ENCODE measurements around the gene JOSD2. TPM values are rescaled to one million over a fixed set of nuclear protein-coding genes. Genes with fewer than 3 reads are reported as not detected.
A peak's percentile ranks its signal among the peaks of the same experiment; 100 is the strongest.

JOSD2 gene
- total RNA-seq, 1 experiment from 2014 or later, result 27.9 TPM

- H3K36me3 Mint-ChIP-seq (ENCODE audit: insufficient read depth, unreplicated experiment), result peaks cover 12% of the 10 kb centered on the region
Observed at GRCh38 chr19:50510121-50510670, 795 bp downstream of the JOSD2 start.

DNA sequence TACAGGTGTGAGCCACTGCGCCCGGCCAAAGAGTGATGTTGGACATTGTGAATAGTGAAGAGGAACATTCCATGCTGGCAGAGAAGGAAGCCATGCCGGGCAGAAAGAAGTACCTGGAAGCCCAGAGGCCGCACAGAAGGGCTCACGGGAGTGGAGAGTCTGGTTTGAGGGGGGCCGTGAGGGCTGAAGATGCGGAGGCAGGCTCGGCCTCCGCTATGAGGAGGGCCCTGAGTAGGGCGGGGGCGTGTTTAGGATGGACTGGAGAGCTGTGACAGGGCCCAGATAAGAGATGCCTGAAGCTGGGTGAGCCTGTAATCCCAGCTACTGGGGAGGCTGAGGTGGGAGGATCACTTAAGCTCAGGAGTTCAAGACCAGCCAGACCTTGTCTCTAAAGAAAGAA is 1.6 kb downstream of the JOSD2 start:
- TF ChIP-seq, protein P1, sequence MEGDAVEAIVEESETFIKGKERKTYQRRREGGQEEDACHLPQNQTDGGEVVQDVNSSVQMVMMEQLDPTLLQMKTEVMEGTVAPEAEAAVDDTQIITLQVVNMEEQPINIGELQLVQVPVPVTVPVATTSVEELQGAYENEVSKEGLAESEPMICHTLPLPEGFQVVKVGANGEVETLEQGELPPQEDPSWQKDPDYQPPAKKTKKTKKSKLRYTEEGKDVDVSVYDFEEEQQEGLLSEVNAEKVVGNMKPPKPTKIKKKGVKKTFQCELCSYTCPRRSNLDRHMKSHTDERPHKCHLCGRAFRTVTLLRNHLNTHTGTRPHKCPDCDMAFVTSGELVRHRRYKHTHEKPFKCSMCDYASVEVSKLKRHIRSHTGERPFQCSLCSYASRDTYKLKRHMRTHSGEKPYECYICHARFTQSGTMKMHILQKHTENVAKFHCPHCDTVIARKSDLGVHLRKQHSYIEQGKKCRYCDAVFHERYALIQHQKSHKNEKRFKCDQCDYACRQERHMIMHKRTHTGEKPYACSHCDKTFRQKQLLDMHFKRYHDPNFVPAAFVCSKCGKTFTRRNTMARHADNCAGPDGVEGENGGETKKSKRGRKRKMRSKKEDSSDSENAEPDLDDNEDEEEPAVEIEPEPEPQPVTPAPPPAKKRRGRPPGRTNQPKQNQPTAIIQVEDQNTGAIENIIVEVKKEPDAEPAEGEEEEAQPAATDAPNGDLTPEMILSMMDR (IDR thresholded peaks at IDR 0.05; ENCODE audit: insufficient read depth in 1 of 2, low read depth in 1 of 2, low read length in 1 of 2, severe bottlenecking in 1 of 2, unreplicated experiment in 1 of 2), result no peak
- Histone ChIP-seq H3K4me3 (ENCODE audit: low read depth, low read length) (no peak overlapping the region), H3K9me3 (no peaks in the 10 kb centered on the region), H3K36me3 (ENCODE audit: control insufficient read depth, insufficient read depth, low read length) (no peaks in the 10 kb centered on the region), H3K27me3 (replicated peaks; ENCODE audit: control insufficient read depth, insufficient read depth, low read length) (no peaks in the 10 kb centered on the region), H3K4me1 (peaks cover 4% of the 10 kb centered on the region; the same call in 1 of the 2 replicates)
- no peaks in the 10 kb centered on the region for H3K27me3 Mint-ChIP-seq (ENCODE audit: insufficient read depth, unreplicated experiment)
- peak overlapping the region; percentile 55 for H3K4me3 Mint-ChIP-seq (ENCODE audit: unreplicated experiment)
- no peak for DNase-seq
- H3K9me3 Mint-ChIP-seq (ENCODE audit: unreplicated experiment), result no peaks in the 10 kb centered on the region
- CTCF ChIA-PET, result no interaction called here
- peak overlapping the region; percentile 77 for H3K27ac Mint-ChIP-seq (ENCODE audit: unreplicated experiment)
- POLR2A ChIA-PET, result no interaction called here
- no TSS peak for BruUV-seq (replicated peaks)
- H3K36me3 Mint-ChIP-seq (ENCODE audit: insufficient read depth, unreplicated experiment), result peaks cover 12% of the 10 kb centered on the region
- peaks cover 7% of the 10 kb centered on the region for H3K4me1 Mint-ChIP-seq (ENCODE audit: low read depth, unreplicated experiment)
- intact Hi-C loops (cut with micrococcal nuclease; ENCODE audit: unreplicated experiment), result no loop called here

More at GRCh38 chr19:50510121-50510670, 795 bp downstream of the JOSD2 start:
- BruUV-seq (replicated peaks), result no TSS peak
- POLR2A ChIA-PET, result interaction anchor here (1.2 kb wide), 1 partner anchor 50 kb away, joined by 4 read pairs; no protein-coding TSS in a partner anchor
- no peaks in the 10 kb centered on the region for H3K27me3 Mint-ChIP-seq (ENCODE audit: insufficient read depth, unreplicated experiment)
- TF ChIP-seq, protein P1 (IDR thresholded peaks at IDR 0.05; ENCODE audit: insufficient read depth in 1 of 2, low read depth in 1 of 2, low read length in 1 of 2, severe bottlenecking in 1 of 2, unreplicated experiment in 1 of 2), result no peak
- peak overlapping the region; percentile 76 for H3K4me3 Mint-ChIP-seq (ENCODE audit: unreplicated experiment)
- Histone ChIP-seq H3K4me3 (ENCODE audit: low read depth, low read length) (peak overlapping the region; percentile 58), H3K9me3 (no peaks in the 10 kb centered on the region), H3K27me3 (replicated peaks; ENCODE audit: control insufficient read depth, insufficient read depth, low read length) (no peaks in the 10 kb centered on the region), H3K4me1 (peaks cover 4% of the 10 kb centered on the region; the same call in 1 of the 2 replicates), H3K36me3 (ENCODE audit: control insufficient read depth, insufficient read depth, low read length) (no peaks in the 10 kb centered on the region)
- peak overlapping the region; percentile 89 for H3K27ac Mint-ChIP-seq (ENCODE audit: unreplicated experiment)
- intact Hi-C loops (cut with micrococcal nuclease; ENCODE audit: unreplicated experiment), result no loop called here
- CTCF ChIA-PET, result interaction anchor here (1.8 kb wide), 1 partner anchor 27 kb away, joined by 7 read pairs; no protein-coding TSS in a partner anchor
- H3K4me1 Mint-ChIP-seq (ENCODE audit: low read depth, unreplicated experiment), result peaks cover 7% of the 10 kb centered on the region
- DNase-seq, result no peak
- H3K9me3 Mint-ChIP-seq (ENCODE audit: unreplicated experiment), result no peaks in the 10 kb centered on the region

DNA sequence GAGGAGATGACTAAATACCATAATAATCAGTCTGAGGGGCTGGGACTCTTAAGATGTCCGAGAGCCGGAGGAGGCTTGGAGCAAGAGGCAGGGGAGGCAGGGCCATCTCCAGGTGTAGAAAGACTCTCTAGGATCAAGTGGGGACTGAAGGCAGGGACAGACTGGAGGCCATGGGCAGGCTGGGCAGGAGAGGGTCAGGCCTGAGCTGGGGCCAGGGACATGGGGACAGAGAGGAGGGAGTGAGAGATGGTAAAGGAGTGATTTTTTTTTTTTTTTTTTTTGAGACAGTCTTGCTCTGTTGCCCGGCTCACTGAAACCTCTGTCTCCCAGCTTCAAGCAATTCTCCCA is 2.2 kb downstream of the JOSD2 start:
- no peak for DNase-seq
- Mint-ChIP-seq H3K27ac (ENCODE audit: unreplicated experiment) (peak overlapping the region; percentile 77), H3K36me3 (ENCODE audit: insufficient read depth, unreplicated experiment) (peaks cover 12% of the 10 kb centered on the region), H3K4me1 (ENCODE audit: low read depth, unreplicated experiment) (peaks cover 7% of the 10 kb centered on the region), H3K9me3 (ENCODE audit: unreplicated experiment) (no peaks in the 10 kb centered on the region), H3K4me3 (ENCODE audit: unreplicated experiment) (peak overlapping the region; percentile 55), H3K27me3 (ENCODE audit: insufficient read depth, unreplicated experiment) (no peaks in the 10 kb centered on the region)
- ChIA-PET POLR2A (no interaction called here), CTCF (interaction anchor here (0.9 kb wide), 1 partner anchor 140 kb away, joined by 8 read pairs; no protein-coding TSS in a partner anchor)
- TF ChIP-seq, protein P1 (IDR thresholded peaks at IDR 0.05; ENCODE audit: insufficient read depth in 1 of 2, low read depth in 1 of 2, low read length in 1 of 2, severe bottlenecking in 1 of 2, unreplicated experiment in 1 of 2), result no peak
- intact Hi-C loops (cut with micrococcal nuclease; ENCODE audit: unreplicated experiment), result no loop called here
- no peak overlapping the region for H3K4me3 ChIP-seq (ENCODE audit: low read depth, low read length)
- H3K9me3 ChIP-seq, result no peaks in the 10 kb centered on the region
- peaks cover 4% of the 10 kb centered on the region; the same call in 1 of the 2 replicates for H3K4me1 ChIP-seq
- no peaks in the 10 kb centered on the region for H3K27me3 ChIP-seq (replicated peaks; ENCODE audit: control insufficient read depth, insufficient read depth, low read length)
- BruUV-seq (replicated peaks), result no TSS peak
- no peaks in the 10 kb centered on the region for H3K36me3 ChIP-seq (ENCODE audit: control insufficient read depth, insufficient read depth, low read length)

All from Caco-2 (cell line).